HepG2 (cell line): Measurements from ENCODE around the gene RPS28. TPM values are rescaled to one million over a fixed set of nuclear protein-coding genes. Genes with fewer than 3 reads are reported as not detected.

ENCODE experiments used
- ERF ChIP-seq: IDR thresholded peaks from 2 replicates; pipeline ENCODE4 v1.6.1; 2018; ENCODE audit warnings: missing biosample characterization, missing genetic modification reagents
- MAZ ChIP-seq, 2 experiments: sonication (generic) in 1 of 2; formaldehyde crosslinking in 1 of 2; IDR thresholded peaks; 2 replicates each; pipeline versions ENCODE4 v1.5.0 to v1.6.1; 2012 to 2020; ENCODE audit warnings: low read depth in 2 of 2, mild to moderate bottlenecking in 2 of 2, borderline replicate concordance in 1 of 2, improper control_type of control experiment in 1 of 2, low read length in 1 of 2, missing genetic modification reagents in 1 of 2, moderate library complexity in 1 of 2
- MED8 ChIP-seq: sonication (generic); formaldehyde crosslinking; IDR thresholded peaks from 2 replicates; pipeline ENCODE4 v1.8.1; 2023; ENCODE audit warnings: mild to moderate bottlenecking, missing genetic modification reagents; ENCODE audit not compliant: insufficient replicate concordance
- MTA1 ChIP-seq: sonication (generic); formaldehyde crosslinking; IDR thresholded peaks from 2 replicates; pipeline ENCODE4 v1.4.0; 2020; ENCODE audit warnings: missing genetic modification reagents, mild to moderate bottlenecking, borderline replicate concordance
- MXI1 ChIP-seq: IDR thresholded peaks from 3 replicates; pipeline ENCODE4 v1.6.1; 2012; ENCODE audit warnings: low read depth, low read length, inconsistent platforms, borderline replicate concordance
- PCBP1 ChIP-seq: fragments of 200-400 bp; formaldehyde crosslinking; IDR thresholded peaks from 2 replicates; pipeline ENCODE4 v1.6.1; 2017; ENCODE audit warnings: mild to moderate bottlenecking, low read depth, low read length, borderline replicate concordance
- PITX1 ChIP-seq: sonication (generic); formaldehyde crosslinking; IDR thresholded peaks from 2 replicates; pipeline ENCODE4 v1.5.1; 2020; ENCODE audit warnings: mild to moderate bottlenecking, missing genetic modification reagents
- POLR2A ChIP-seq, 2 experiments: IDR thresholded peaks; 2 replicates each; pipeline ENCODE4 v1.6.1; 2011; ENCODE audit warnings: low read depth in 2 of 2, low read length in 2 of 2, mild to moderate bottlenecking in 1 of 2, moderate library complexity in 1 of 2; ENCODE audit not compliant: insufficient read depth in 1 of 2
- RFX5 ChIP-seq: IDR thresholded peaks from 2 replicates; pipeline ENCODE4 v1.6.1; 2011; ENCODE audit warnings: low read depth, low read length, improper control_type of control experiment
- SOX5 ChIP-seq: IDR thresholded peaks from 2 replicates; pipeline ENCODE4 v1.6.1; 2016; ENCODE audit warnings: borderline replicate concordance
- TARDBP ChIP-seq: sonication (generic); formaldehyde crosslinking; IDR thresholded peaks from 2 replicates; pipeline ENCODE4 v1.8.0; 2022; ENCODE audit warnings: mild to moderate bottlenecking, missing genetic modification reagents
- TGIF2 ChIP-seq: IDR thresholded peaks from 2 replicates; pipeline ENCODE4 v1.6.1; 2016; ENCODE audit warnings: control low read depth, missing compliant biosample characterization
- U2AF1 ChIP-seq: fragments of 200-400 bp; formaldehyde crosslinking; optimal IDR thresholded peaks from 2 replicates; pipeline ENCODE3; 2017; ENCODE audit warnings: mild to moderate bottlenecking, low read depth, low read length
- ZEB1 ChIP-seq: IDR thresholded peaks from 2 replicates; pipeline ENCODE4 v1.6.1; 2012; ENCODE audit warnings: mild to moderate bottlenecking, low read depth, inconsistent platforms; ENCODE audit not compliant: insufficient replicate concordance
- ZNF143 ChIP-seq: sonication (generic); formaldehyde crosslinking; IDR thresholded peaks from 2 replicates; pipeline ENCODE4 v1.4.0; 2020; ENCODE audit warnings: missing genetic modification reagents
- ZNF431 ChIP-seq: sonication (generic); formaldehyde crosslinking; IDR thresholded peaks from 2 replicates; pipeline ENCODE4 v1.9.0; 2022; ENCODE audit warnings: missing genetic modification reagents, low read depth, mild to moderate bottlenecking, borderline replicate concordance
- ZSCAN25 ChIP-seq: sonication (generic); formaldehyde crosslinking; IDR thresholded peaks from 2 replicates; pipeline ENCODE4 v1.8.0; 2022; ENCODE audit warnings: mild to moderate bottlenecking, missing genetic modification reagents
- polyA plus RNA-seq, 8 experiments: library from polyadenylated mRNA; depleted of rRNA in 3 of 8; stranded (reverse) in 7 of 8; unstranded in 1 of 8; fragments of >200 nt; fragmentation: Illumina TruSeq in 4 of 8; extraction: Trizol in 4 of 8; gene quantifications; 2 replicates each; pipeline versions ENCODE4 v1.2.1 to v1.2.3, GENCODE V29; 2011 to 2016; ENCODE audit warnings: low read depth in 4 of 8, missing spikeins in 1 of 8, mixed read lengths in 1 of 8; ENCODE audit not compliant: insufficient read depth in 1 of 8
- total RNA-seq, 5 experiments: library from RNA; depleted of rRNA; stranded (reverse); fragments of >200 nt; fragmentation: Illumina TruSeq; extraction: Trizol; gene quantifications; 2 replicates each; pipeline ENCODE4 v1.2.3, GENCODE V29; 2016; ENCODE audit warnings: low read depth in 1 of 5
- TF ChIP-seq, protein P1 (sequence below): IDR thresholded peaks from 2 replicates; pipeline ENCODE4 v1.4.0; 2020; ENCODE audit warnings: mild to moderate bottlenecking, missing genetic modification reagents
- TF ChIP-seq, protein P2 (sequence below): sonication (generic); formaldehyde crosslinking; IDR thresholded peaks from 2 replicates; pipeline ENCODE4 v1.8.1; 2022; ENCODE audit warnings: low read depth, mild to moderate bottlenecking, missing genetic modification reagents
- TF ChIP-seq, protein P3 (sequence below): IDR thresholded peaks from 2 replicates; pipeline ENCODE4 v1.6.1; 2016; ENCODE audit warnings: control low read depth

Gene RPS28
- total and polyA plus RNA-seq, 2 of the 13 experiments (the other 11 are each of a cell fraction or from before 2014, with no cell fraction given) = 281 to 545 TPM

DNA sequence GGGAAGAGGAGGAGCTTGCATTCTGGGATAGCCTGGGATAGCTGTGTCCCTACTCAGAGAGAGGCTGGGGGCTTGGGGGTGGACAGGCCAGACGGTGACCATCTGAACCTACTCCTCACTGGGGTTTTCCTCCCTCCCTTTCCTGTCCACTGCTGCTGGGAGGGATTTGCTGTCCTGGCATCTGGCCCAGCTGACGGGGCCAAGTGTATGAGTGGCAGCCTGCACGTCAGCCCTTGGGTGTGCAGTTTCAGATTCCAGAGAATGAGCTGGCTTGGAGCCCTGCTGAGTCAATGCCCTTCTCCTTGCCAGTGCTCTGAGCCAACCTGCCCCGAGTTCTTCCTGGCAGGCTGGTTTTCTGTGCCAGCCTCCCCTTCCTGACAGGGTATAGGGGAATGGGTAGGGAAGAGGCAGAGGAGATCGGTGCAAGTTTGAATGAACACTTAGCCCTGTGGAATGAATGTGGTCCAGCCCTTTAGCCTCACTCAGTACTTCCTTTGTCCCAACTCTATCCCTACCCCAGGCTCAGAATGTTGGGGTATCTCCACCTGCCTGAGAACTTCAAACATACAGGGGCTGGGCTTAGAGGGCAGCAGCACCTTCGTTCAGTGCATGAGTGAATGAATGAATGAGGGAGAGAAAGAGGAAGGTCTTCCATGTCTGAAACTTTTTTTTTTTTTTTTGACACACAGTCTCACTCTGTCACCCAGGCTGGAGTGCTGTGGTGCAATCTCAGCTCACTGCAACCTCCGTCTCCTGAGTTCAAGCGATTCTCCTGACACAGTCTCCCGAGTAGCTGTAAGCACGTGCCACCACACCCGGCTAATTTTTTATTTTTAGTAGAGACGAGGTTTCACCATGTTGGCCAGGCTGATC lies 40.9 kb downstream of the RPS28 start (continued):
- TF ChIP-seq, protein P1, sequence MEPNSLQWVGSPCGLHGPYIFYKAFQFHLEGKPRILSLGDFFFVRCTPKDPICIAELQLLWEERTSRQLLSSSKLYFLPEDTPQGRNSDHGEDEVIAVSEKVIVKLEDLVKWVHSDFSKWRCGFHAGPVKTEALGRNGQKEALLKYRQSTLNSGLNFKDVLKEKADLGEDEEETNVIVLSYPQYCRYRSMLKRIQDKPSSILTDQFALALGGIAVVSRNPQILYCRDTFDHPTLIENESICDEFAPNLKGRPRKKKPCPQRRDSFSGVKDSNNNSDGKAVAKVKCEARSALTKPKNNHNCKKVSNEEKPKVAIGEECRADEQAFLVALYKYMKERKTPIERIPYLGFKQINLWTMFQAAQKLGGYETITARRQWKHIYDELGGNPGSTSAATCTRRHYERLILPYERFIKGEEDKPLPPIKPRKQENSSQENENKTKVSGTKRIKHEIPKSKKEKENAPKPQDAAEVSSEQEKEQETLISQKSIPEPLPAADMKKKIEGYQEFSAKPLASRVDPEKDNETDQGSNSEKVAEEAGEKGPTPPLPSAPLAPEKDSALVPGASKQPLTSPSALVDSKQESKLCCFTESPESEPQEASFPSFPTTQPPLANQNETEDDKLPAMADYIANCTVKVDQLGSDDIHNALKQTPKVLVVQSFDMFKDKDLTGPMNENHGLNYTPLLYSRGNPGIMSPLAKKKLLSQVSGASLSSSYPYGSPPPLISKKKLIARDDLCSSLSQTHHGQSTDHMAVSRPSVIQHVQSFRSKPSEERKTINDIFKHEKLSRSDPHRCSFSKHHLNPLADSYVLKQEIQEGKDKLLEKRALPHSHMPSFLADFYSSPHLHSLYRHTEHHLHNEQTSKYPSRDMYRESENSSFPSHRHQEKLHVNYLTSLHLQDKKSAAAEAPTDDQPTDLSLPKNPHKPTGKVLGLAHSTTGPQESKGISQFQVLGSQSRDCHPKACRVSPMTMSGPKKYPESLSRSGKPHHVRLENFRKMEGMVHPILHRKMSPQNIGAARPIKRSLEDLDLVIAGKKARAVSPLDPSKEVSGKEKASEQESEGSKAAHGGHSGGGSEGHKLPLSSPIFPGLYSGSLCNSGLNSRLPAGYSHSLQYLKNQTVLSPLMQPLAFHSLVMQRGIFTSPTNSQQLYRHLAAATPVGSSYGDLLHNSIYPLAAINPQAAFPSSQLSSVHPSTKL (CRISPR knock-in tag) = peak; percentile 76
- TF ChIP-seq TARDBP (CRISPR knock-in tag) (peak; percentile 48; the same call in 1 of the 2 replicates), ZEB1 (no peak), MTA1 (CRISPR knock-in tag) (peak; percentile 44; the same call in 1 of the 2 replicates), MAZ (IDR thresholded peaks at IDR 0.05; ENCODE audit: borderline replicate concordance, low read depth, low read length) (peak; percentile 54; the same call in 1 of the 2 replicates), MAZ (CRISPR knock-in tag; IDR thresholded peaks at IDR 0.05; ENCODE audit: low read depth) (no peak), MXI1 (peak; percentile 61; the same call in 1 of the 3 replicates), POLR2A (IDR thresholded peaks at IDR 0.05; ENCODE audit: insufficient read depth in 1 of 2, low read depth in 2 of 2, low read length in 2 of 2) (peak in 1 of 2 experiments; percentile 64; a peak in 2 of 4 replicates), MED8 (no peak), SOX5 (CRISPR knock-in tag) (peak; percentile 54; the same call in 1 of the 2 replicates), TGIF2 (CRISPR knock-in tag) (peak; percentile 50; the same call in 1 of the 2 replicates), ZSCAN25 (CRISPR knock-in tag) (peak; percentile 57; the same call in 1 of the 2 replicates), ZNF143 (CRISPR knock-in tag) (no peak), PITX1 (CRISPR knock-in tag) (peak; percentile 84), PCBP1 (0 out of 2 replicates have a peak, but pooled peaks have one; percentile 33), RFX5 (peak; percentile 51; the same call in 1 of the 2 replicates), ZNF431 (CRISPR knock-in tag) (peak; percentile 100), U2AF1 (peak; percentile 35), ERF (0 out of 2 replicates have a peak, but pooled peaks have one; percentile 26)
- TF ChIP-seq, protein P2, sequence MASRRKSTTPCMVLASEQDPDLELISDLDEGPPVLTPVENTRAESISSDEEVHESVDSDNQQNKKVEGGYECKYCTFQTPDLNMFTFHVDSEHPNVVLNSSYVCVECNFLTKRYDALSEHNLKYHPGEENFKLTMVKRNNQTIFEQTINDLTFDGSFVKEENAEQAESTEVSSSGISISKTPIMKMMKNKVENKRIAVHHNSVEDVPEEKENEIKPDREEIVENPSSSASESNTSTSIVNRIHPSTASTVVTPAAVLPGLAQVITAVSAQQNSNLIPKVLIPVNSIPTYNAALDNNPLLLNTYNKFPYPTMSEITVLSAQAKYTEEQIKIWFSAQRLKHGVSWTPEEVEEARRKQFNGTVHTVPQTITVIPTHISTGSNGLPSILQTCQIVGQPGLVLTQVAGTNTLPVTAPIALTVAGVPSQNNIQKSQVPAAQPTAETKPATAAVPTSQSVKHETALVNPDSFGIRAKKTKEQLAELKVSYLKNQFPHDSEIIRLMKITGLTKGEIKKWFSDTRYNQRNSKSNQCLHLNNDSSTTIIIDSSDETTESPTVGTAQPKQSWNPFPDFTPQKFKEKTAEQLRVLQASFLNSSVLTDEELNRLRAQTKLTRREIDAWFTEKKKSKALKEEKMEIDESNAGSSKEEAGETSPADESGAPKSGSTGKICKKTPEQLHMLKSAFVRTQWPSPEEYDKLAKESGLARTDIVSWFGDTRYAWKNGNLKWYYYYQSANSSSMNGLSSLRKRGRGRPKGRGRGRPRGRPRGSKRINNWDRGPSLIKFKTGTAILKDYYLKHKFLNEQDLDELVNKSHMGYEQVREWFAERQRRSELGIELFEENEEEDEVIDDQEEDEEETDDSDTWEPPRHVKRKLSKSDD (CRISPR knock-in tag) = no peak
- TF ChIP-seq, protein P3, sequence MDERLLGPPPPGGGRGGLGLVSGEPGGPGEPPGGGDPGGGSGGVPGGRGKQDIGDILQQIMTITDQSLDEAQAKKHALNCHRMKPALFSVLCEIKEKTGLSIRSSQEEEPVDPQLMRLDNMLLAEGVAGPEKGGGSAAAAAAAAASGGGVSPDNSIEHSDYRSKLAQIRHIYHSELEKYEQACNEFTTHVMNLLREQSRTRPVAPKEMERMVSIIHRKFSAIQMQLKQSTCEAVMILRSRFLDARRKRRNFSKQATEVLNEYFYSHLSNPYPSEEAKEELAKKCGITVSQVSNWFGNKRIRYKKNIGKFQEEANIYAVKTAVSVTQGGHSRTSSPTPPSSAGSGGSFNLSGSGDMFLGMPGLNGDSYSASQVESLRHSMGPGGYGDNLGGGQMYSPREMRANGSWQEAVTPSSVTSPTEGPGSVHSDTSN (CRISPR knock-in tag) = peak; percentile 82
